H9 (cell line): ENCODE results near the gene FYN. TPM values are rescaled to one million over a fixed set of nuclear protein-coding genes. Genes with fewer than 3 reads are reported as not detected.

Experiments
- DNase-seq: peaks from one replicate; pipeline ENCODE4 v3.0.0-alpha.2; 2017
- H2AFZ ChIP-seq: one replicate; pipeline ENCODE4 v1.6.1; 2013; ENCODE audit warnings: mild to moderate bottlenecking, low read length, control low read depth, moderate library complexity
- H2AK5ac ChIP-seq: 2 replicates; pipeline ENCODE4 v1.6.1; 2013; ENCODE audit warnings: low read length, control low read depth, mixed read lengths; ENCODE audit not compliant: insufficient read length
- H2BK120ac ChIP-seq: one replicate; pipeline ENCODE4 v1.6.1; 2013; ENCODE audit warnings: low read depth, mild to moderate bottlenecking, low read length, control low read depth, inconsistent platforms; ENCODE audit not compliant: poor library complexity, severe bottlenecking
- H2BK12ac ChIP-seq: 2 replicates; pipeline ENCODE4 v1.6.1; 2013; ENCODE audit warnings: low read length, control low read depth, mixed read lengths, low read depth; ENCODE audit not compliant: insufficient read length
- H2BK15ac ChIP-seq: 2 replicates; pipeline ENCODE4 v1.6.1; 2013; ENCODE audit warnings: low read depth, low read length, control low read depth
- H2BK20ac ChIP-seq: one replicate; pipeline ENCODE4 v1.6.1; 2013; ENCODE audit warnings: low read depth, mild to moderate bottlenecking, low read length, control low read depth, inconsistent platforms; ENCODE audit not compliant: poor library complexity, severe bottlenecking
- H2BK5ac ChIP-seq: 2 replicates; pipeline ENCODE4 v1.6.1; 2013; ENCODE audit warnings: low read length, control low read depth, mixed read lengths; ENCODE audit not compliant: insufficient read length
- H3K14ac ChIP-seq: 2 replicates; pipeline ENCODE4 v1.6.1; 2013; ENCODE audit warnings: low read length, control low read depth; ENCODE audit not compliant: insufficient read depth
- H3K18ac ChIP-seq: 2 replicates; pipeline ENCODE4 v1.6.1; 2013; ENCODE audit warnings: low read depth, mild to moderate bottlenecking, mixed read lengths, low read length, control low read depth; ENCODE audit not compliant: insufficient read length
- H3K23ac ChIP-seq: 2 replicates; pipeline ENCODE4 v1.6.1; 2013; ENCODE audit warnings: low read length, control low read depth, mixed read lengths, low read depth; ENCODE audit not compliant: insufficient read length
- H3K23me2 ChIP-seq: 2 replicates; pipeline ENCODE4 v1.6.1; 2013; ENCODE audit warnings: low read depth, mild to moderate bottlenecking, mixed read lengths, low read length, control low read depth; ENCODE audit not compliant: insufficient read length, poor library complexity, severe bottlenecking
- H3K27ac ChIP-seq: 2 replicates; pipeline ENCODE4 v1.5.1; 2013; ENCODE audit warnings: low read length, control low read depth, mixed read lengths, low read depth; ENCODE audit not compliant: insufficient read length
- H3K27me3 ChIP-seq: 2 replicates; pipeline ENCODE4 v1.6.1; 2013; ENCODE audit warnings: low read length, control low read depth, inconsistent platforms; ENCODE audit not compliant: insufficient read depth
- H3K4ac ChIP-seq: 2 replicates; pipeline ENCODE4 v1.6.1; 2013; ENCODE audit warnings: low read depth, mild to moderate bottlenecking, control low read depth, inconsistent platforms, low read length, moderate library complexity
- H3K4me1 ChIP-seq: 2 replicates; pipeline ENCODE4 v1.6.1; 2013; ENCODE audit warnings: low read length, control low read depth, inconsistent platforms; ENCODE audit not compliant: insufficient read depth
- H3K4me2 ChIP-seq: 2 replicates; pipeline ENCODE4 v1.6.1; 2013; ENCODE audit warnings: low read length, control low read depth, mixed read lengths; ENCODE audit not compliant: insufficient read length, insufficient read depth
- H3K56ac ChIP-seq: 2 replicates; pipeline ENCODE4 v1.6.1; 2013; ENCODE audit warnings: low read depth, mild to moderate bottlenecking, mixed read lengths, low read length, control low read depth; ENCODE audit not compliant: insufficient read length
- H3K79me1 ChIP-seq: 2 replicates; pipeline ENCODE4 v1.6.1; 2013; ENCODE audit warnings: low read depth, mild to moderate bottlenecking, moderate library complexity, low read length, control low read depth, inconsistent platforms; ENCODE audit not compliant: insufficient read depth, poor library complexity, severe bottlenecking
- H3K79me2 ChIP-seq: 2 replicates; pipeline ENCODE4 v1.6.1; 2013; ENCODE audit warnings: low read length, control low read depth, inconsistent platforms; ENCODE audit not compliant: insufficient read depth
- H3K9ac ChIP-seq: 2 replicates; pipeline ENCODE4 v1.6.1; 2013; ENCODE audit warnings: low read length, control low read depth, mixed read lengths; ENCODE audit not compliant: insufficient read length; ENCODE audit errors: extremely low read depth
- H3K9me3 ChIP-seq: one replicate; pipeline ENCODE4 v1.6.1; 2013; ENCODE audit warnings: low read depth, low read length, inconsistent platforms; ENCODE audit not compliant: control insufficient read depth
- H3T11ph ChIP-seq: one replicate; pipeline ENCODE4 v1.6.1; 2013; ENCODE audit warnings: mild to moderate bottlenecking, low read length, control low read depth, inconsistent platforms
- H4K20me1 ChIP-seq: one replicate; pipeline ENCODE4 v1.6.1; 2013; ENCODE audit not compliant: control insufficient read depth, insufficient read length, insufficient read depth
- H4K5ac ChIP-seq: 2 replicates; pipeline ENCODE4 v1.6.1; 2013; ENCODE audit warnings: low read depth, mild to moderate bottlenecking, mixed read lengths, low read length, control low read depth; ENCODE audit not compliant: insufficient read length
- H4K8ac ChIP-seq: replicated peaks from 2 replicates; pipeline ENCODE4 v1.6.1; 2013; ENCODE audit warnings: low read length, control low read depth, mixed read lengths, low read depth; ENCODE audit not compliant: insufficient read length
- H4K91ac ChIP-seq: 2 replicates; pipeline ENCODE4 v1.6.1; 2013; ENCODE audit warnings: low read depth, mild to moderate bottlenecking, moderate library complexity, mixed read lengths, low read length, control low read depth; ENCODE audit not compliant: insufficient read length
- H3K27ac Mint-ChIP-seq, 3 experiments: 2 replicates in 2 of 3; 3 replicates in 1 of 3; pipeline ENCODE4 v1.8.0; 2020 to 2021; ENCODE audit warnings: mixed read lengths in 3 of 3, mild to moderate bottlenecking in 1 of 3, moderate library complexity in 1 of 3
- H3K27me3 Mint-ChIP-seq: 2 replicates; pipeline ENCODE4 v1.8.0; 2021; ENCODE audit warnings: low read depth, mild to moderate bottlenecking, moderate library complexity, mixed read lengths
- H3K36me3 Mint-ChIP-seq, 3 experiments: 2 replicates in 2 of 3; 3 replicates in 1 of 3; pipeline ENCODE4 v1.8.0; 2020 to 2021; ENCODE audit warnings: low read depth in 3 of 3, mixed read lengths in 3 of 3; ENCODE audit not compliant: insufficient read depth in 1 of 3
- H3K4me1 Mint-ChIP-seq, 2 experiments: 2 replicates each; pipeline ENCODE4 v1.8.0; 2020; ENCODE audit warnings: mixed read lengths in 2 of 2
- H3K4me3 Mint-ChIP-seq, 2 experiments: 2 replicates in 1 of 2; 3 replicates in 1 of 2; pipeline ENCODE4 v1.8.0; 2020 to 2021; ENCODE audit warnings: mild to moderate bottlenecking in 2 of 2, mixed read lengths in 2 of 2, moderate library complexity in 1 of 2
- H3K9me3 Mint-ChIP-seq, 2 experiments: 2 replicates in 1 of 2; 3 replicates in 1 of 2; pipeline ENCODE4 v1.8.0; 2020; ENCODE audit warnings: mild to moderate bottlenecking in 2 of 2, mixed read lengths in 2 of 2, moderate library complexity in 1 of 2
- WGBS: extraction: QIAGEN DNeasy Blood & Tissue Kit; methylation state at CpG from one replicate; pipeline ENCODE4 v1.1.7; 2013; ENCODE audit warnings: missing lambda C conversion rate, low lambda C conversion rate, mixed read lengths; ENCODE audit not compliant: insufficient read length; ENCODE audit errors: extremely low coverage; 5-methylcytosine and 5-hydroxymethylcytosine counted together
- total RNA-seq: library from RNA; stranded (reverse); gene quantifications from 2 replicates; pipeline ENCODE4 v1.2.1, GENCODE V29; 2021
- TF ChIP-seq, protein P1 (sequence below): fragments of 200-600 bp; sonication (generic); conservative IDR thresholded peaks from 3 replicates; pipeline ENCODE4 v1.8.0; 2021; ENCODE audit warnings: antibody characterized with exemption, mild to moderate bottlenecking

The FYN gene
- total RNA-seq, 1 experiment from 2014 or later, result 64.8 TPM

GRCh38 chr6:111914617-111915016 lies 41.4 kb upstream of the FYN start:
- Histone ChIP-seq H2BK12ac (no peak overlapping the region), H2BK20ac (no peak overlapping the region), H2BK5ac (no peak overlapping the region), H3K18ac (no peak overlapping the region), H3K79me1 (no peaks in the 10 kb centered on the region), H2AFZ (no peak overlapping the region), H3K79me2 (no peaks in the 10 kb centered on the region), H4K5ac (no peak overlapping the region), H4K8ac (no peak overlapping the region), H3T11ph (no peak overlapping the region), H3K23ac (no peak overlapping the region), H4K91ac (no peak overlapping the region), H2BK120ac (no peak overlapping the region), H3K9ac (no peak overlapping the region), H4K20me1 (no peaks in the 10 kb centered on the region), H2BK15ac (no peak overlapping the region), H3K27me3 (no peaks in the 10 kb centered on the region), H3K4ac (no peak overlapping the region), H3K23me2 (no peaks in the 10 kb centered on the region), H3K56ac (no peak overlapping the region), H3K4me2 (no peak overlapping the region), H2AK5ac (no peak overlapping the region), H3K9me3 (no peaks in the 10 kb centered on the region), H3K14ac (no peak overlapping the region), H3K4me1 (no peaks in the 10 kb centered on the region; the same call in 1 of the 2 replicates), H3K27ac (no peak overlapping the region)
- H3K9me3 Mint-ChIP-seq, result no peaks in the 10 kb centered on the region; a peak in 1 of 5 replicates
- H3K27ac Mint-ChIP-seq, result peak overlapping the region in 1 of 3 experiments; percentile 91; a peak in 2 of 7 replicates
- H3K4me3 Mint-ChIP-seq, result no peak overlapping the region
- TF ChIP-seq, protein P1, sequence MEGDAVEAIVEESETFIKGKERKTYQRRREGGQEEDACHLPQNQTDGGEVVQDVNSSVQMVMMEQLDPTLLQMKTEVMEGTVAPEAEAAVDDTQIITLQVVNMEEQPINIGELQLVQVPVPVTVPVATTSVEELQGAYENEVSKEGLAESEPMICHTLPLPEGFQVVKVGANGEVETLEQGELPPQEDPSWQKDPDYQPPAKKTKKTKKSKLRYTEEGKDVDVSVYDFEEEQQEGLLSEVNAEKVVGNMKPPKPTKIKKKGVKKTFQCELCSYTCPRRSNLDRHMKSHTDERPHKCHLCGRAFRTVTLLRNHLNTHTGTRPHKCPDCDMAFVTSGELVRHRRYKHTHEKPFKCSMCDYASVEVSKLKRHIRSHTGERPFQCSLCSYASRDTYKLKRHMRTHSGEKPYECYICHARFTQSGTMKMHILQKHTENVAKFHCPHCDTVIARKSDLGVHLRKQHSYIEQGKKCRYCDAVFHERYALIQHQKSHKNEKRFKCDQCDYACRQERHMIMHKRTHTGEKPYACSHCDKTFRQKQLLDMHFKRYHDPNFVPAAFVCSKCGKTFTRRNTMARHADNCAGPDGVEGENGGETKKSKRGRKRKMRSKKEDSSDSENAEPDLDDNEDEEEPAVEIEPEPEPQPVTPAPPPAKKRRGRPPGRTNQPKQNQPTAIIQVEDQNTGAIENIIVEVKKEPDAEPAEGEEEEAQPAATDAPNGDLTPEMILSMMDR, result no peak
- H3K4me1 Mint-ChIP-seq, result peaks cover 8% of the 10 kb centered on the region in 2 experiments; a peak in 3 of 4 replicates
- H3K27me3 Mint-ChIP-seq, result no peaks in the 10 kb centered on the region; the same call in 1 of the 2 replicates
- H3K36me3 Mint-ChIP-seq, result no peaks in the 10 kb centered on the region
- no peak for DNase-seq
- WGBS, result no CpG with 5 or more reads among the region's 1 CpG
